Measurements from ENCODE around the gene CECR2.

The CECR2 gene

DNA sequence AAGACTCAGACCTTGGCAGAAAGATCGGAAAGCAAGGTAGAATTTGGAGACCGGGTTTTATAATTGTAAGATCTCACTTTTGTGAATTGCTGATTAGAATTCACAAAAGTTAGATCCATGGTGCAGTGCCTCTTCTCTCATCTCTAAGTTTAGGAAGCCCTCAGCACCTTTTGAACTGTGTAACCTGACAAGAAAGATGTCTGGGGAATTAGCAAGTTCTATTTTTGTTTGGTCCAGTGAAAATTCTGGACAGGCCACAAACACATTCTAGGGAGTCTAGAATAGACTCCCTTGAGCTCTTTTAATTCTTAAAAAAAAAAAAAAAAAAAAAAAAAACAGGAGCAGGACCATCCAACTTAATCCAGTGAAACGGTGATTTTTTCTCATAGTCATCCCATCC is 66.1 kb downstream of the CECR2 start:
- ChIA-PET CTCF (no interaction called here), POLR2A (no interaction called here)
- TF ChIP-seq ZNF384 (IDR thresholded peaks at IDR 0.05) (no peak), HDGF (IDR thresholded peaks at IDR 0.05; ENCODE audit: borderline replicate concordance) (no peak), BHLHE40 (IDR thresholded peaks at IDR 0.05; ENCODE audit: borderline replicate concordance) (no peak), CTBP1 (IDR thresholded peaks at IDR 0.05; ENCODE audit: borderline replicate concordance) (no peak), FOXK2 (IDR thresholded peaks at IDR 0.05) (no peak), NFRKB (IDR thresholded peaks at IDR 0.05) (no peak), ARNT (IDR thresholded peaks at IDR 0.05) (no peak), FOXM1 (IDR thresholded peaks at IDR 0.05; ENCODE audit: borderline replicate concordance) (no peak), SP1 (IDR thresholded peaks at IDR 0.05) (no peak), LEF1 (IDR thresholded peaks at IDR 0.05; ENCODE audit: borderline replicate concordance) (no peak), FOXA1 (IDR thresholded peaks at IDR 0.05) (no peak), ELF4 (IDR thresholded peaks at IDR 0.05) (no peak)
- DNase-seq (ENCODE audit: extremely low spot score), result no peak

DNA sequence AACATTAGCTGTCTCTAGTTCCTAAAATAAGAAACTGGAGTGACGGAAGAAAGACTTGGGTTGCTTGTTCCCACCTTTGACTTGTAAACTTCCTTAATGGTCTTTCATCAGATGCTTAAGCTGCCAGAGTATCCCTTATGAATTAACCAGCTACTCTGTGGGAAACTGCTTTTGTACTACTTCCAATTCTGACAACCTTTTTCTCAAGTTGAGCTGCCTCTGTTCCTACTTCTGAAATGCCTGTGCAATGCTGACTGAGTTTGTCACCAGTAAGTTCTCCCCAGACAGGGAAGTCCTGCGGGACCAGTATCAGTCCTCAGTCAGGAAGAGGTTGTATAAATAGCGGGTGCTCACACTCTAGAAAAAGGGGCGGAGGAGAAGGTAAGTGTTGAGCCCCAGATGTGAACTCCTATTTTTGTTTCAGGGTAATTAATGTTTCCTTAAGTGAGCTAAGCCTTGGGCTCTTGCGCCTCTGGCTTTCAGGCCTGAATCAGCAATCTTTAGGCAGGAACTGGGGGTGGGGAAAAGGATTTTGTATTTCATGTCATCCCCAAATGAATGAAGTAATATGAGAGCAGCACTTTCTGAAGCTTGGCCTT is 67.2 kb downstream of the CECR2 start:
- peak; percentile 34 for DNase-seq (ENCODE audit: extremely low spot score)
- CTCF ChIA-PET, result interaction anchor here (0.5 to 1.1 kb wide), 3 partner anchors 12 to 264 kb away, joined by 3 read pairs; no protein-coding TSS in a partner anchor
- POLR2A ChIA-PET, result interaction anchor here (0.9 to 1.9 kb wide), 6 partner anchors 16 to 264 kb away, joined by 3 to 8 read pairs (median 4); partner anchors contain the start of gene CECR2
- TF ChIP-seq L3MBTL2 (conservative IDR thresholded peaks at IDR 0.05) (no peak), TARDBP (IDR thresholded peaks at IDR 0.05) (no peak), SUZ12 (IDR thresholded peaks at IDR 0.05) (no peak)

DNA sequence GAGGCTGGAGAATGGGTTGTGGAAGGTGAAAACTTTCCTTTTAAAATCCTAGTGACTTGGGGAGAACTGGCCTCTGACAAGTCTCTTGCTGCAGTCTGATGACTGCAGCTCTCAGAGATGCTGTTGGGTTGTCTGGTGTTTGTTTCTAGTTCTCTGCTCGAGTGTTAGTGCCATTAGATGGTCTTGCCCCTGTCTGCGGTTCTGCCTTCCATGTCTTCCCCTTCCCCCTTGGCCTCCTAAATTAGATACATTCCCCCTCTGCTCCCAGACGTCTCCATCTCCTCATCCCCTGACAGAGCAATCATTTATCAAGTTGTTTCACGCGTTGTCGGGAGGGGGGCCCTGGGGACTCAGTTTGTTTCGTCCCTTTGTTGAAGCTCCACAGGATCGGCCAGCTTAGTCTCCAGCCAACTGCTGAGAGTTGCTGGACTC is 67.7 kb downstream of the CECR2 start:
- POLR2A ChIA-PET, result interaction anchor here (0.9 to 1.9 kb wide), 6 partner anchors 17 to 265 kb away, joined by 3 to 8 read pairs (median 4); partner anchors contain the start of gene CECR2
- TF ChIP-seq TARDBP (IDR thresholded peaks at IDR 0.05) (no peak), LEF1 (IDR thresholded peaks at IDR 0.05; ENCODE audit: borderline replicate concordance) (no peak)
- DNase-seq (ENCODE audit: extremely low spot score), result no peak
- CTCF ChIA-PET, result interaction anchor here (0.5 to 1.2 kb wide), 4 partner anchors 11 to 265 kb away, joined by 3 read pairs; no protein-coding TSS in a partner anchor

DNA sequence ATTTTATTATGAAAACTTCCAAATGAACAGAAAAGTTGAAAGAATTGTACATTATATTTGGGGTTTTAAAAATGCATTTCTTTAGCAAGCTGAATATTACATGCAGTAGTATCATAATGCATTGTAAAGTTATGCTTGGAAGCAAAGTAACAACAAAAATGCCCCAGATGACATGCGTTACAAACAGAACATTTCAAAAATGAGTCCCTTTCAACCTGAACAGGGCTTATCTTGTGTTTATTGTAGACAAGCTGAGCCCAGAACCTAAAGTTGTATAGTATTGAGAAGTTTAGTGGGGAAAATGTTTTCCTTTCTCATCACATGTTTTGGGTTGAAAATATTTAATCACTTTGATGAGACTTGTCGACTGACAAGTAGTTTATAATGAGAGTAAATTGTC is 68.8 kb downstream of the CECR2 start:
- ChIA-PET POLR2A (interaction anchor here (1.3 kb wide), 1 partner anchor 25 kb away, joined by 3 read pairs; no protein-coding TSS in a partner anchor), CTCF (interaction anchor here (0.7 to 1.2 kb wide), 2 partner anchors 20 to 380 kb away, joined by 3 read pairs; no protein-coding TSS in a partner anchor)
- TF ChIP-seq FOXK2 (IDR thresholded peaks at IDR 0.05) (no peak), SP1 (IDR thresholded peaks at IDR 0.05) (no peak), ZNF384 (IDR thresholded peaks at IDR 0.05) (no peak), TARDBP (IDR thresholded peaks at IDR 0.05) (no peak), NFRKB (IDR thresholded peaks at IDR 0.05) (no peak), FOXA1 (IDR thresholded peaks at IDR 0.05) (no peak), BHLHE40 (IDR thresholded peaks at IDR 0.05; ENCODE audit: borderline replicate concordance) (no peak), HDGF (IDR thresholded peaks at IDR 0.05; ENCODE audit: borderline replicate concordance) (no peak), CTBP1 (IDR thresholded peaks at IDR 0.05; ENCODE audit: borderline replicate concordance) (no peak)
- TF ChIP-seq, protein P1, sequence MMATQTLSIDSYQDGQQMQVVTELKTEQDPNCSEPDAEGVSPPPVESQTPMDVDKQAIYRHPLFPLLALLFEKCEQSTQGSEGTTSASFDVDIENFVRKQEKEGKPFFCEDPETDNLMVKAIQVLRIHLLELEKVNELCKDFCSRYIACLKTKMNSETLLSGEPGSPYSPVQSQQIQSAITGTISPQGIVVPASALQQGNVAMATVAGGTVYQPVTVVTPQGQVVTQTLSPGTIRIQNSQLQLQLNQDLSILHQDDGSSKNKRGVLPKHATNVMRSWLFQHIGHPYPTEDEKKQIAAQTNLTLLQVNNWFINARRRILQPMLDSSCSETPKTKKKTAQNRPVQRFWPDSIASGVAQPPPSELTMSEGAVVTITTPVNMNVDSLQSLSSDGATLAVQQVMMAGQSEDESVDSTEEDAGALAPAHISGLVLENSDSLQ (IDR thresholded peaks at IDR 0.05), result no peak
- DNase-seq (ENCODE audit: extremely low spot score), result no peak

DNA sequence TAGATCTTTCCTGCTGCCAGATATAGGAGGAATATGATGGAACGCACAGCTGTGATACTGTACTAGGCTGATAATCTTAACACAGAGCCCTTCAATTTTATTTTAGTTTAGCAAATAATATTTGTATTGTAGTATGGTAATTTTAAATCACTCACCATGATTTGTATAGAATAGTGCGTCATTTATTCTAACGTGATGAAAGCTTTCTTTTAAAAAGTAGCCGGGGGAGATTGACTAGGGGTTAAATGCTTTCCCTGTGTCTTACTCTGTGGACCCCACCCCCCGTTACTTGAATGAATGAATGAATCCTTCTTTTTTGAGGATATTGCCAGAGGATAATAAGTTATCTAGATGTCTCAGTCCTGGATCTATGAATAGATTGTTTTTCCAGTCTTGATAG is 72.1 kb downstream of the CECR2 start:
- POLR2A ChIA-PET, result no interaction called here
- no peak for TF ChIP-seq HDGF (IDR thresholded peaks at IDR 0.05; ENCODE audit: borderline replicate concordance)
- no peak for TF ChIP-seq SUZ12 (IDR thresholded peaks at IDR 0.05)
- no peak for TF ChIP-seq ARNT (IDR thresholded peaks at IDR 0.05)
- TF ChIP-seq, protein P1 (IDR thresholded peaks at IDR 0.05), result no peak
- no peak for TF ChIP-seq FOXK2 (IDR thresholded peaks at IDR 0.05)
- TF ChIP-seq ELF4 (IDR thresholded peaks at IDR 0.05), result no peak
- TF ChIP-seq NFRKB (IDR thresholded peaks at IDR 0.05), result no peak
- TF ChIP-seq FOXM1 (IDR thresholded peaks at IDR 0.05; ENCODE audit: borderline replicate concordance), result no peak
- no peak for TF ChIP-seq SP1 (IDR thresholded peaks at IDR 0.05)
- no peak for TF ChIP-seq LEF1 (IDR thresholded peaks at IDR 0.05; ENCODE audit: borderline replicate concordance)
- TF ChIP-seq L3MBTL2 (conservative IDR thresholded peaks at IDR 0.05), result no peak
- TF ChIP-seq CTBP1 (IDR thresholded peaks at IDR 0.05; ENCODE audit: borderline replicate concordance), result no peak
- no peak for TF ChIP-seq BHLHE40 (IDR thresholded peaks at IDR 0.05; ENCODE audit: borderline replicate concordance)
- no peak for TF ChIP-seq FOXA1 (IDR thresholded peaks at IDR 0.05)
- TF ChIP-seq TARDBP (IDR thresholded peaks at IDR 0.05), result no peak
- TF ChIP-seq ZNF384 (IDR thresholded peaks at IDR 0.05), result no peak
- CTCF ChIA-PET, result no interaction called here
- no peak for DNase-seq (ENCODE audit: extremely low spot score)

DNA sequence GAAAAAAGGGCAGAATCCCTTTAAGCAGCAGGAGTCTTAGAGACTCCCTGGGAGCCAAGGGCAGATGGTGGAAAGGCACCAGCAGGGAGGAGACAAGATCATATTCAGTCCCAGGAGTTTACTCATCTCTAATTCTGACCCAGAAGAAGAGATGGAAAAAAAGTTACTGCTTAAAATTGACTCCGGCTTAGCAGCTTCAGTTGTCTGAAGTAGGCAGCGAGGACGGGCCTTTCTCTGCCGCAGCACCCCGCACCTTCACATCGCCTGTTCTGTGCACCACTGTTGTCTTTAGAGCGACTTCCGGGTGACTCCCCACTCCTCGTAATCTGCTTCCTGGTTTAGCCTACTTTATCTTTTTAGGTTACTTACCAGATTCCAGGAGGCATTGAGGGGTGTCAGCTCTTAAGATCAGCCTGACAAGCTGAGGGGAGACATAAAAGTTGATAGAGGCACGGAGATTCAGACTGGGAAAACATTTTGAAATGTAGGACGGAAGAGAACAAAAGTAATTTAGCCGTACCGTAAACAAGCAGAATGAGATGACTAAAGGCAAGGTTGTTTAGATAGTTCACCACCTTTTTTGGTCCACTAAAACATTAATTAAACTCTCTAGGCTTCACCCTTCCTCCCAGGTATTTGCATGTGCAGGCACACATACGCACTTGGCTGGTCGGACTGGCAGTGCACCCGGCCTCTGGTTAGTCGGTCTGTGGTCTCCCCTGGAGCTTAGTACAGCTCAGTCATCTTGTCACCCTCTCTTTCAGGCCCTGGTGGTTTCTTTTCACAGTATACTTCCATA is 74.3 kb downstream of the CECR2 start:
- no peak for TF ChIP-seq SUZ12 (IDR thresholded peaks at IDR 0.05)
- no peak for TF ChIP-seq FOXM1 (IDR thresholded peaks at IDR 0.05; ENCODE audit: borderline replicate concordance)
- TF ChIP-seq LEF1 (IDR thresholded peaks at IDR 0.05; ENCODE audit: borderline replicate concordance), result no peak
- TF ChIP-seq NFRKB (IDR thresholded peaks at IDR 0.05), result no peak
- TF ChIP-seq ELF4 (IDR thresholded peaks at IDR 0.05), result no peak
- no peak for TF ChIP-seq SP1 (IDR thresholded peaks at IDR 0.05)
- TF ChIP-seq TARDBP (IDR thresholded peaks at IDR 0.05), result no peak
- TF ChIP-seq ZNF384 (IDR thresholded peaks at IDR 0.05), result no peak
- TF ChIP-seq, protein P1 (IDR thresholded peaks at IDR 0.05), result no peak
- TF ChIP-seq HDGF (IDR thresholded peaks at IDR 0.05; ENCODE audit: borderline replicate concordance), result no peak
- no peak for TF ChIP-seq BHLHE40 (IDR thresholded peaks at IDR 0.05; ENCODE audit: borderline replicate concordance)
- no peak for TF ChIP-seq CTBP1 (IDR thresholded peaks at IDR 0.05; ENCODE audit: borderline replicate concordance)
- no peak for TF ChIP-seq L3MBTL2 (conservative IDR thresholded peaks at IDR 0.05)
- no peak for TF ChIP-seq FOXK2 (IDR thresholded peaks at IDR 0.05)
- TF ChIP-seq ARNT (IDR thresholded peaks at IDR 0.05), result no peak
- no peak for TF ChIP-seq FOXA1 (IDR thresholded peaks at IDR 0.05)
- POLR2A ChIA-PET, result no interaction called here
- CTCF ChIA-PET, result no interaction called here
- DNase-seq (ENCODE audit: extremely low spot score), result no peak
